ENCODE data around the gene PCSK5. TPM values are rescaled to one million over a fixed set of nuclear protein-coding genes. Genes with fewer than 3 reads are reported as not detected.
"Not testable (repeated sequence)": the region's sequence is repeated elsewhere in the genome, so short reads cannot be mapped to it uniquely, and the experiment has no call there.

The PCSK5 gene
- total RNA-seq, 2 donors from 2014 or later = 9.4 to 12.0 TPM

DNA sequence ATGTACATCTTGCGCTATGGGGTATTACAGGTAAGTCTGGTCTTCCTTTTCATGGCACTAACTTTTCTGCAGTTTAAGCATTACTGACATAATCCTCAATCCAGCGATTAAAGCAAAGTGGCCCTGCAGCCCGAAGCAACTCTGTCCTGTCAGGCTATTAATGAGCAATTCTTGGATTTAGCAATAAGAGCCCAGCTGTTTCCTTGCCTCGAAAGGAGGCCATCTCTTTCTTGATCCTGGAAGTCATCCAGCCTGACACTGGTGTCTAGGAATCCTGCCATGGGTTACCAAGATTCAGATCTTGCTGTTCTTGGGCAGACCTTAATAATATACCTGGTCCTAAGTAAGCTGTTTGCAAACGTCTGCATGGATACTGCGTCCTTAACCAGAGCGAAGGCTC, 401.8 kb downstream of the PCSK5 start:
- no peak for ATAC-seq
- Mint-ChIP-seq H3K27me3 (peaks cover 32% of the 10 kb centered on the region), H3K36me3 (ENCODE audit: low read depth) (no peaks in the 10 kb centered on the region), H3K4me1 (no peaks in the 10 kb centered on the region), H3K4me3 (no peak overlapping the region), H3K27ac (no peak overlapping the region)
- DNase-seq = no peak
- H3K9me3 ChIP-seq (ENCODE audit: control insufficient read depth, low read length, poor library complexity, severe bottlenecking) = no peaks in the 10 kb centered on the region

DNA sequence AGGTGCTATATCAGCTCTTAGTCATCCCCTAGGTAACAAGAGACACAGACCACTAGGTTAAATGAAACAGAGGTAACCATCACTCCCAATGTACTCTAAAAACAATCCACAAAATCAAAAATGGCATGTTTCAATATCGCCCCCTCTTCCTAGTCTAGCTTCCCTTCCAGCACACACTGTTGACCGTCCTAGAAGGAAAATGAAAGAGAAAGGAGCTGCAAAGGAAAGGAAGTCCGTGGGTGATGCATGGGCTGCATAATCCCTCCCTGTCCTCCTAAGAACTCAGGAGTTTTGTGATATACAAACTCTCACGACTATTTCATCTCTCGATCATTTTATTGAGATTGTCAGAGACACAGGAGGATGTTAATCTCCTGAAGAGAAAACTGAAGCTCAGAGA, 402.2 kb downstream of the PCSK5 start:
- no peak for ATAC-seq
- H3K9me3 ChIP-seq (ENCODE audit: control insufficient read depth, low read length, poor library complexity, severe bottlenecking) = no peaks in the 10 kb centered on the region
- DNase-seq = no peak
- Mint-ChIP-seq H3K4me1 (no peaks in the 10 kb centered on the region), H3K27me3 (peaks cover 31% of the 10 kb centered on the region), H3K4me3 (no peak overlapping the region), H3K36me3 (ENCODE audit: low read depth) (no peaks in the 10 kb centered on the region), H3K27ac (no peak overlapping the region)

DNA sequence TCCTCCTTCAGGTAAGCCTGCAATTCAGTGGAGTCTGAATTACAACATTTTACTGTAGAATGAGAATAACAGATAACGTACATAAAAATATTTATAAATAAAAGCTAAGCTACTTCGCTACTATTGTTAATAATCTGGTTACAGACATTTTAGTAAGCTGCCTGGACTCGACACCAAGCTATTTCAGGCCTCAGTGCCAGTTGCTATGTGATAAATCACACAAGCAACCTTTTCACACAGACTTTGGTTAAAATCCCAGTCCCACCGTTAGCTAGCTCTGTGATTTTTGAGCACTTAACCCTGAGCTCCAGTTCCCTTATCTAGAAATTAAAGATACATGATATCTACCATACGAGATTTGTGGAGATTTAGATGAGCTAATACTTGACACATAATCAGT, 403.8 kb downstream of the PCSK5 start:
- Mint-ChIP-seq H3K27me3 (peaks cover 30% of the 10 kb centered on the region), H3K27ac (no peak overlapping the region), H3K36me3 (ENCODE audit: low read depth) (no peaks in the 10 kb centered on the region), H3K4me1 (no peaks in the 10 kb centered on the region), H3K4me3 (no peak overlapping the region)
- ATAC-seq (no peak), DNase-seq (no peak)
- no peaks in the 10 kb centered on the region for H3K9me3 ChIP-seq (ENCODE audit: control insufficient read depth, low read length, poor library complexity, severe bottlenecking)

DNA sequence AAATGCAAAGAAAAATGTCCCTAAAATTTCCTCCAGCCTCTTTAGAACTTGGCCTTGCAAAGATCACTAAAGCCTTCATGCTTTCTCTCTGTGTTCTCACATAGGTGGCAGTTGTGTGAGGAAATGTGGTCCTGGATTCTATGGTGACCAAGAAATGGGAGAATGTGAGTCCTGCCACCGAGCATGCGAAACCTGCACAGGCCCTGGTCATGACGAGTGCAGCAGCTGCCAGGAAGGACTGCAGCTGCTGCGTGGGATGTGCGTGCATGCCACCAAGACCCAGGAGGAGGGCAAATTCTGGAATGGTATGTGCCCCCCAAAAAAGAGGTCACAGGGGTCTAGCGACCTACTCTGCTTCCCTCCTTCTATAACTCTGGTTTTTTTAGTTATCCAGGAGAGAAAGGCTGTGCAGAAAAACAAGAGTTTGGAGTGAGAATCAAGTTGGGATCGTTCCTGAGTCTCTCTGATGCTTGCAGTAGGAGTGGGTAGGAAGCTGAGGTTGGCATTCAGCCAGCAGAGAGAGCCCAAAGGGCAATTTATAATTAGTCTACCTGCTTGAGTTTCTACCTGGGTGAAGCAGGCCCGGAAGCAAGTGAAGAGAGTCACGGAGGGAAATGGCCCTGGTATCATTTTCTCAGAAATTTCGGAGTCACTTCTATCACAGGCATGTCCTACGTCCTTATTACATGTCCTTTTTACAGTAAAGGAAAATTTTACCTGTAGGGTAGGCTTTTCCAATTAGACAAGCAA, 406.3 kb downstream of the PCSK5 start:
- DNase-seq (no peak), ATAC-seq (no peak)
- H3K4me1 Mint-ChIP-seq = no peaks in the 10 kb centered on the region
- no peaks in the 10 kb centered on the region for H3K9me3 ChIP-seq (ENCODE audit: control insufficient read depth, low read length, poor library complexity, severe bottlenecking)
- no peaks in the 10 kb centered on the region for H3K36me3 Mint-ChIP-seq (ENCODE audit: low read depth)
- no peak overlapping the region for H3K4me3 Mint-ChIP-seq
- H3K27me3 Mint-ChIP-seq = peaks cover 22% of the 10 kb centered on the region
- no peak overlapping the region for H3K27ac Mint-ChIP-seq

DNA sequence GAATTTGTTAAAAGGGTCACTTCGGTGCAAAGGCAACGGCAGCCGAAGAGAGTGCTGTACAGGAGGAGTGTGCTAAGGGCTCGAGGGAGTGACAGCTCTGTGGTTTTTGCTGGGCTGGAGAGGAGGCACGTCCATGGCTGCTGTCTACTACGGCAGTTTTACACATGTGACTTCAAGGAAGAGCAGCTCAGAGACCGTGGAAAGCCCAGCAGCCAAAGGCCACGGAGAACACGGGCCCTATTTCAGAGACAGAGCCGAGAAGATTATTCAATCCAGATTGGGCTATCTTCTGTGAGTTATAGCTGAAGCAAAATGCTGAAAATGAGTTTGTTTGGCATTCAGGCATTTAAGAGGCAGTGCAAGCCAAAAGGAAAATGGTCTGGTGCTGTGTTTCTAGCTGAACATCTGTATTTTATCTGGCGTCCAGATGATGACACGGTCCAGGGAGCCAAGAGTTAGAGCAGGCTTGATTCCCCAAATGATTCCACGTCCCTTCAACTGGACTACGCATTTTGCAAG, 407.3 kb downstream of the PCSK5 start:
- Mint-ChIP-seq H3K4me1 (no peaks in the 10 kb centered on the region), H3K36me3 (ENCODE audit: low read depth) (no peaks in the 10 kb centered on the region), H3K4me3 (no peak overlapping the region), H3K27ac (no peak overlapping the region), H3K27me3 (peaks cover 22% of the 10 kb centered on the region)
- no peak for ATAC-seq
- no peak for DNase-seq
- no peaks in the 10 kb centered on the region for H3K9me3 ChIP-seq (ENCODE audit: control insufficient read depth, low read length, poor library complexity, severe bottlenecking)

DNA sequence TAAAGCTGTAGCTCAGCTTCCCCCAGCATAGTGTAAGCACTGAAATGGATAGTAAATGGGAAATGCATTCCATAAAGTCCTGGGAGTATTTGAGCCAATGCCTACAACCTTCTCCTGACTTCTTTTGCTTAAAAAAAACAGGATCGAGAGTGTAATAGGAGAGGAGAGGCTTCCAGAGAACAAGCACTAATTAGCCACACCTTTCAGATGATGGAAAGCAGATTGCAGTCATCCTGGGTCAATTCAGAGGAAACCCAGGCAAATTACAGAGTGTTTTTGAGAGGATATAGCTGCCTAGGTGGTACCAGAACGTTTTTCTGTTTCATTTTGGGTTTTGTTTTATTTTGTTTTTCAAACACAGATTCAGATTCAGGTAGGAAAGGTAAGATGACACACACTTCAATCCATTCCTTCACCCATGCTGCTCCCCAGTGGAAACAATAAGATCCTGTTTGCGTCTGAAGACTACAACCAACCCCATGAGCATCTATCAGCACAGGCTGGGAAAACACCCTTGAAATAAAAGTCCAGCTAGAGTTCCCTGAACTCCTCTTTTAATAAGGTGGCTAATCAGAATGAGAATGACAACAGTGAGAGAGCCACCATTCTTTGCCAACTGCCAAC, 408.2 kb downstream of the PCSK5 start:
- no peaks in the 10 kb centered on the region for H3K9me3 ChIP-seq (ENCODE audit: control insufficient read depth, low read length, poor library complexity, severe bottlenecking)
- ATAC-seq = no peak
- Mint-ChIP-seq H3K27me3 (peaks cover 18% of the 10 kb centered on the region), H3K4me1 (no peaks in the 10 kb centered on the region), H3K27ac (no peak overlapping the region), H3K36me3 (ENCODE audit: low read depth) (no peaks in the 10 kb centered on the region), H3K4me3 (no peak overlapping the region)
- DNase-seq = no peak

DNA sequence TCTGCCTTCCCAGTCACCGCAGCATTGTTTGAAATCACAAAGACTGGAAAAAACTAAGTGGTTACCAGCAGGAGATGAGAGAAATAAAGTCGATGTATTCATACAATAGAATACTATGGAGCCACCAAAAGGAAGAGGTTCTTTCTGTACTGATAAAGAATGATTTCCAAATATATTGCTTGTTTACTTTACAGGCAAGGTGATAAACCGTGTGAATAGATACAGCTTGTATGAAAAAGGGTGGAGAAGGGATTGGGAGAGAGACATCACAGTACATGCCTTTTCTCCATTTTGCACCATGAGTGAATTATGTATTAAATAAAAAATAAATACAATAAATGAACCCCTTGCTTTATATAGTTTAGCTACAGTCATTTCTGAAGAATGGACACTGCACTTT, 412.1 kb downstream of the PCSK5 start:
- DNase-seq = no peak
- no peaks in the 10 kb centered on the region for H3K36me3 Mint-ChIP-seq (ENCODE audit: low read depth)
- peak overlapping the region; percentile 12 for H3K4me3 Mint-ChIP-seq
- no peaks in the 10 kb centered on the region for H3K4me1 Mint-ChIP-seq
- no peak for ATAC-seq
- H3K27ac Mint-ChIP-seq = no peak overlapping the region
- no peaks in the 10 kb centered on the region for H3K9me3 ChIP-seq (ENCODE audit: control insufficient read depth, low read length, poor library complexity, severe bottlenecking)
- H3K27me3 Mint-ChIP-seq = peaks cover 6% of the 10 kb centered on the region

DNA sequence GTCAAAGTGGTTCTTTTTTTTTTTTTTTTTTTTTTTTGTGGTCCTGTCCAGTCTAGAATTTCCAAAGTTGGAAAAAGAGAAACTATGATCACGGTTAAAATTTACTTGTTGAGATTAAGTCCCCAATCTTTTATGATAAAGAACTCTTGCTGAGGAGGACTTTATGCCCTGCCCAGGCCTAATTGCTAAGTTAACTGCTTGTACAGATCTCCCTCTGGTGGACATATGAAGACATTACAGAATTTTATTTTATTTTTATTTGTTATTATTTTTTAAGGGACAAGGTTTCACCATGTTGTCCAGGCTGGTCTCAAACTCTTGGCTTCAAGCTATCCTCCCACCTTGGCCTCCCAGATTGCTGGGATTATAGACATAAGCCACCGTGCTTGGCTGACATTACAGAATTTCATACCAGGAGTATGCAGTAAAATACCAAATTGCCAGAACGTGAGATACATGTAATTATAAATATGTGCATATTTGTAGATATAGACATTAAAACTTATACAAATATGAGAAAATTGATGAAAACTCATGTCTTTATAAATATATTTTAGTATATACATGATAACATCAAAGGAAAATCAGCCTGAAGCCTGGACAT, 412.6 kb downstream of the PCSK5 start:
- H3K27me3 Mint-ChIP-seq = peaks cover 8% of the 10 kb centered on the region
- H3K9me3 ChIP-seq (ENCODE audit: control insufficient read depth, low read length, poor library complexity, severe bottlenecking) = no peaks in the 10 kb centered on the region
- H3K4me3 Mint-ChIP-seq = no peak overlapping the region
- no peak overlapping the region for H3K27ac Mint-ChIP-seq
- no peak for DNase-seq
- no peaks in the 10 kb centered on the region for H3K4me1 Mint-ChIP-seq
- no peaks in the 10 kb centered on the region for H3K36me3 Mint-ChIP-seq (ENCODE audit: low read depth)
- ATAC-seq = peak; percentile 68

DNA sequence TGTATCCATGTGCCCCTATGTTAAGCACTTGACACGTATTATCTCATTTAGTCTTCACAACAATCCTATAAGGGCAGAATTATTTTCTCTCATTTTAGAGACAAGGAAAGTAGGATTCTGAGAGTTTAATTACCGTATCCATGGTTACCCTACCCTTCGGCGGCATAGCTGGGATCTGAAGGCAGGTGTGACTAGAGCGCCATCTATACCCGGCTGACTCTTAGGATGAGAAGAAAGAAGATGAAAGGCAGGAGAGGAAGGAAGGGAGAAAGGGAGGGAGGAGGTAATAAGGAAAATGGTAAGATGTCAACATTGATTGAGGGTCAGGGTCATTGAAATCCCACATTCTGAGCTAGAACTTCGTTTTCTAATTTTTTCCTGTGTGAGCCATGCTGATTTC, 416.6 kb downstream of the PCSK5 start:
- not testable (repeated sequence) for H3K27ac Mint-ChIP-seq; H3K36me3 Mint-ChIP-seq (ENCODE audit: low read depth); H3K4me3 Mint-ChIP-seq; H3K9me3 ChIP-seq (ENCODE audit: control insufficient read depth, low read length, poor library complexity, severe bottlenecking); H3K4me1 Mint-ChIP-seq; DNase-seq; ATAC-seq
- peaks cover 35% of the 10 kb centered on the region for H3K27me3 Mint-ChIP-seq

DNA sequence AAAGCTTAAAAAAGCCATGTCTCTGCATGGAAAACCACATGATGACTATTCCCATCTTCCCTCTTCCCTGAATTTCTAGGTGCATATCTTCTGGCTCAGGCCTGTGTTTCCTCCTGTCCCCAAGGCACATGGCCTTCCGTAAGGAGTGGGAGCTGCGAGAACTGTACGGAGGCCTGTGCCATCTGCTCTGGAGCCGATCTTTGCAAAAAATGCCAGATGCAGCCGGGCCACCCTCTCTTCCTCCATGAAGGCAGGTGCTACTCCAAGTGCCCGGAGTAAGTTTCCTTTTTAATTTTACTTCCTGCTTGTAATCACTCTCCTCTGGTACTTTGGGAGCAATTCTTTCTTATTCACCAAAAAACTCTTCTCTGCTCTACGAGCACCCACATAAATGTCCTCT, 420.1 kb downstream of the PCSK5 start:
- Mint-ChIP-seq H3K27ac (no peak overlapping the region), H3K36me3 (ENCODE audit: low read depth) (no peaks in the 10 kb centered on the region), H3K27me3 (peaks cover 36% of the 10 kb centered on the region), H3K4me3 (no peak overlapping the region), H3K4me1 (no peaks in the 10 kb centered on the region)
- ATAC-seq (no peak), DNase-seq (no peak)
- H3K9me3 ChIP-seq (ENCODE audit: control insufficient read depth, low read length, poor library complexity, severe bottlenecking) = no peaks in the 10 kb centered on the region

DNA sequence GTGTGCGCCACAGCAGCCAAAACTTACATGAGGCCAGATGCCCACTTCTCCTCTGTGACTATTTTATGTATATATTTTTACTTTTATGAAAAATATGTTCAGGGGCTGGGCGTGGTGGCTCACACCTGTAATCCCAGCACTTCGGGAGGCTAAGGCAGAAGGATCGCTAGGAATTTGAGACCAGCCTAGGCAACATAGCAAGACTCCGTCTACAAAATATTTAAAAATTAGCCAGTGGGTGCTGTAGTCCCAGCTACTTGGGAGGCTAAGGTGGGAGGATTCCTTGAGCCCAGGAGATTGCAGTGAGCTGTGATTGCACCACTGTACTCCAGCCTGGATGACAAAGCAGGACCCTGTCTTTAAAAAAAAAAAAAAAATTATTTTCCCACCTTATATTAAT, 420.5 kb downstream of the PCSK5 start:
- H3K9me3 ChIP-seq (ENCODE audit: control insufficient read depth, low read length, poor library complexity, severe bottlenecking) = no peaks in the 10 kb centered on the region
- ATAC-seq = no peak
- Mint-ChIP-seq H3K27ac (no peak overlapping the region), H3K4me1 (no peaks in the 10 kb centered on the region), H3K4me3 (no peak overlapping the region), H3K36me3 (ENCODE audit: low read depth) (no peaks in the 10 kb centered on the region), H3K27me3 (peaks cover 36% of the 10 kb centered on the region)
- DNase-seq = no peak

DNA sequence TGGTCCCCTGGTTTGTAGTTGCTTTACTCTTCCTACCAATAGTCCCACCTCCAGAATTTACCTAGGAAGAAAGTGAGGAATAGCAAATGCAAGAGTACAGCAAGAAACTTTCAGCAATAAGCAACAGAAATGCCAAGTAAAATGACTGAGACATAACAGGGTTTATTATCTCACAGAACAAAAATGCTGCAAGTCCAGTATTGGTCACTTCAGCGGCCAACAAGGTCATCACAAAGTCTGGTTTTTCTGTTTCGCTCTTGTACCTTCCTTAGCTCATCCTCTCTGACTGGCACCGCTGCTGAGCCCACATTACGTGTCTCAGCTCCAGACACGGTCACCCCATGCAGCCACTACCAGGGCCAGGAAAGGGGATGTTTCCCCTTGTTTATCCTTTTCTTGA, 421.1 kb downstream of the PCSK5 start:
- no peaks in the 10 kb centered on the region for H3K36me3 Mint-ChIP-seq (ENCODE audit: low read depth)
- no peak overlapping the region for H3K27ac Mint-ChIP-seq
- ATAC-seq (no peak), DNase-seq (no peak)
- H3K9me3 ChIP-seq (ENCODE audit: control insufficient read depth, low read length, poor library complexity, severe bottlenecking) = no peaks in the 10 kb centered on the region
- H3K27me3 Mint-ChIP-seq = peaks cover 36% of the 10 kb centered on the region
- H3K4me3 Mint-ChIP-seq = no peak overlapping the region
- no peaks in the 10 kb centered on the region for H3K4me1 Mint-ChIP-seq

DNA sequence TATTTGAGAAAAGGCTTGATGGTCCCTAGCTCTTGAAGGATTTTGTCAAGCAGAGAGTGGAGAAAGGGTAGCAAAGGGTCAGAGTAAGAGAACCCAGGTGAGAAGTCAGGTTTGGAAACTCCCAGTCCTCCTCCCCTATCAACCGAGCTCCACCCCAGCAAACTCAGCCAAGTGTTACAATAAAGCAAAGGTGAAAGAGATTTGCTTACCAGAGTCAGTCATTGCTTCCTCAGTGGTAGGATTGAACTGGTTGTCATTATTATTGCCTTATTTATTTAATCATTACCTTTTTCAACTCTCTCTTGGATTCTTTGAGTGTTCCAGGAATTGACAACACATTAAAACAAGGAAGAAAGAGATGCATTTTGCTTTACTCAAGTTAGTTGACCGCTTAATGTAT, 423.3 kb downstream of the PCSK5 start:
- Mint-ChIP-seq H3K4me1 (no peaks in the 10 kb centered on the region), H3K27me3 (peaks cover 24% of the 10 kb centered on the region), H3K36me3 (ENCODE audit: low read depth) (no peaks in the 10 kb centered on the region), H3K4me3 (no peak overlapping the region), H3K27ac (no peak overlapping the region)
- no peaks in the 10 kb centered on the region for H3K9me3 ChIP-seq (ENCODE audit: control insufficient read depth, low read length, poor library complexity, severe bottlenecking)
- DNase-seq = no peak
- ATAC-seq = no peak

All from T-helper 17 cell (primary cell).